Uterus (tissue), 4 donors: ENCODE data around the gene RASSF6. TPM values are rescaled to one million over a fixed set of nuclear protein-coding genes. Genes with fewer than 3 reads are reported as not detected.
A peak's percentile ranks its signal among the peaks of the same experiment; 100 is the strongest.

Experiments used
- DNase-seq, 2 donors: peaks; one replicate each; pipeline ENCODE4 v3.0.0-alpha.2; 2019 to 2020
- H3K27ac ChIP-seq, 2 donors: fragments of 200-600 bp; sonication (generic); 1 replicate in 1 of 2; 2 replicates in 1 of 2; pipeline ENCODE4 v1.5.1; 2016 to 2018
- H3K27me3 ChIP-seq, 2 donors: fragments of 200-600 bp; sonication (generic); one replicate each; pipeline ENCODE4 v1.5.1; 2018 to 2019; ENCODE audit warnings: control low read depth in 1 of 2
- H3K36me3 ChIP-seq, 2 donors: fragments of 200-600 bp; sonication (generic); one replicate each; pipeline ENCODE4 v1.5.1; 2019; ENCODE audit warnings: control low read depth in 1 of 2
- H3K4me1 ChIP-seq, 2 donors: fragments of 200-600 bp; sonication (generic); one replicate each; pipeline ENCODE4 v1.5.1; 2018 to 2019; ENCODE audit warnings: control low read depth in 1 of 2
- H3K4me3 ChIP-seq, 2 donors: fragments of 200-600 bp; sonication (generic); 1 replicate in 1 of 2; 2 replicates in 1 of 2; pipeline ENCODE4 v1.5.1; 2018 to 2019; ENCODE audit warnings: mild to moderate bottlenecking in 1 of 2
- H3K9me3 ChIP-seq, 2 donors: fragments of 200-600 bp; sonication (generic); one replicate each; pipeline ENCODE4 v1.5.1; 2019; ENCODE audit warnings: control low read depth in 1 of 2
- POLR2A ChIP-seq, 2 donors: fragments of 450-650 bp; IDR thresholded peaks; one replicate each; pipeline ENCODE4 v1.6.1; 2016; ENCODE audit warnings: antibody characterized with exemption in 2 of 2, mild to moderate bottlenecking in 1 of 2, moderate library complexity in 1 of 2
- intact Hi-C: fragments of 100-400 bp; cut with DNase I; formaldehyde crosslinking; loops from one replicate; pipeline ENCODE4 v1.15.1; 2023; ENCODE audit warnings: low total_unique reads
- total RNA-seq, 4 donors: library from RNA; depleted of rRNA in 3 of 4; stranded (reverse); fragments of >200 nt in 3 of 4; gene quantifications; one replicate each; pipeline versions ENCODE4 v1.1.0 to v1.2.4, GENCODE V29; 2014 to 2023
- TF ChIP-seq, protein P1 (sequence below), 4 experiments: fragments of 200-600 bp in 2 of 4; fragments of 450-650 bp in 2 of 4; sonication (generic) in 2 of 4; IDR thresholded peaks; one replicate each; pipeline ENCODE4 v1.5.1; 2016 to 2019; ENCODE audit warnings: antibody characterized with exemption in 4 of 4, mild to moderate bottlenecking in 2 of 4, moderate library complexity in 1 of 4
- donor health status: DM: yes; HTN: yes; CAD: no.

The RASSF6 gene
- total RNA-seq, 4 donors from 2014 or later = under 0.01 to 1.5 (median 0.06) TPM; not detected in 1

- DNase-seq = no peak
- TF ChIP-seq, protein P1, sequence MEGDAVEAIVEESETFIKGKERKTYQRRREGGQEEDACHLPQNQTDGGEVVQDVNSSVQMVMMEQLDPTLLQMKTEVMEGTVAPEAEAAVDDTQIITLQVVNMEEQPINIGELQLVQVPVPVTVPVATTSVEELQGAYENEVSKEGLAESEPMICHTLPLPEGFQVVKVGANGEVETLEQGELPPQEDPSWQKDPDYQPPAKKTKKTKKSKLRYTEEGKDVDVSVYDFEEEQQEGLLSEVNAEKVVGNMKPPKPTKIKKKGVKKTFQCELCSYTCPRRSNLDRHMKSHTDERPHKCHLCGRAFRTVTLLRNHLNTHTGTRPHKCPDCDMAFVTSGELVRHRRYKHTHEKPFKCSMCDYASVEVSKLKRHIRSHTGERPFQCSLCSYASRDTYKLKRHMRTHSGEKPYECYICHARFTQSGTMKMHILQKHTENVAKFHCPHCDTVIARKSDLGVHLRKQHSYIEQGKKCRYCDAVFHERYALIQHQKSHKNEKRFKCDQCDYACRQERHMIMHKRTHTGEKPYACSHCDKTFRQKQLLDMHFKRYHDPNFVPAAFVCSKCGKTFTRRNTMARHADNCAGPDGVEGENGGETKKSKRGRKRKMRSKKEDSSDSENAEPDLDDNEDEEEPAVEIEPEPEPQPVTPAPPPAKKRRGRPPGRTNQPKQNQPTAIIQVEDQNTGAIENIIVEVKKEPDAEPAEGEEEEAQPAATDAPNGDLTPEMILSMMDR (IDR thresholded peaks at IDR 0.05) = no peak
- TF ChIP-seq POLR2A (IDR thresholded peaks at IDR 0.05) = no peak
- intact Hi-C loops = no loop called here
- Histone ChIP-seq H3K27me3 (no peaks in the 10 kb centered on the region), H3K4me1 (no peaks in the 10 kb centered on the region), H3K36me3 (no peaks in the 10 kb centered on the region), H3K9me3 (no peaks in the 10 kb centered on the region), H3K4me3 (no peak overlapping the region), H3K27ac (no peak overlapping the region)
Observed at GRCh38 chr4:73663576-73663975, 43.3 kb upstream of the RASSF6 start.

GRCh38 chr4:73662709-73663546 lies 42.7 kb upstream of the RASSF6 start:
- Histone ChIP-seq H3K4me3 (no peak overlapping the region), H3K4me1 (no peaks in the 10 kb centered on the region), H3K36me3 (no peaks in the 10 kb centered on the region), H3K27ac (no peak overlapping the region), H3K9me3 (no peaks in the 10 kb centered on the region), H3K27me3 (no peaks in the 10 kb centered on the region)
- intact Hi-C loops = no loop called here
- TF ChIP-seq, protein P1 (IDR thresholded peaks at IDR 0.05) = peak; percentile 28 to 54 (median 40)
- TF ChIP-seq POLR2A (IDR thresholded peaks at IDR 0.05) = no peak
- DNase-seq = no peak

DNA sequence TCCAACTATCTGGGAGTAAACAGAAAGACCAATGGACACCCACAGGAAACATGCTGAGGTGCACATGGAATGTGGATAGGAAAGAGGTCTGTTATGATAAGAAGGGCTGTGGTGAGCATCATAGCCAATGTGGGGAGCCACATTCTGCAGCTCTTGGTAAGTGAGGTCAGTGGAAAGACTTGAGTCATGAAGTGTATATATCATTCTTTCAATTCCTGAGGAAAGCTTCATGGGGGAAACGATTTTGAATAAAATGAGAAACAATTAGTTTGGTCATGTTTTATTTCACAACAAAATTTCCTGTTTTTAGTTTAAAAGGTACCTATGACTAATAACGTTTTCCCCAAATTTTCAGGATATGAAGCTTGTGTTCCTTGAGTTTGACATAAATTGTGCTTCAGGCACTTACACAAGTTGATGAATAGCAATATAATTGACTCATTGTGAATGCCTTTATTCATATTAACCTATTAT lies 41.4 kb upstream of the RASSF6 start:
- Histone ChIP-seq H3K4me3 (no peak overlapping the region), H3K27ac (no peak overlapping the region), H3K36me3 (no peaks in the 10 kb centered on the region), H3K4me1 (no peaks in the 10 kb centered on the region), H3K9me3 (no peaks in the 10 kb centered on the region), H3K27me3 (no peaks in the 10 kb centered on the region)
- DNase-seq = no peak
- TF ChIP-seq, protein P1 (IDR thresholded peaks at IDR 0.05) = no peak
- no peak for TF ChIP-seq POLR2A (IDR thresholded peaks at IDR 0.05)
- intact Hi-C loops = no loop called here

DNA sequence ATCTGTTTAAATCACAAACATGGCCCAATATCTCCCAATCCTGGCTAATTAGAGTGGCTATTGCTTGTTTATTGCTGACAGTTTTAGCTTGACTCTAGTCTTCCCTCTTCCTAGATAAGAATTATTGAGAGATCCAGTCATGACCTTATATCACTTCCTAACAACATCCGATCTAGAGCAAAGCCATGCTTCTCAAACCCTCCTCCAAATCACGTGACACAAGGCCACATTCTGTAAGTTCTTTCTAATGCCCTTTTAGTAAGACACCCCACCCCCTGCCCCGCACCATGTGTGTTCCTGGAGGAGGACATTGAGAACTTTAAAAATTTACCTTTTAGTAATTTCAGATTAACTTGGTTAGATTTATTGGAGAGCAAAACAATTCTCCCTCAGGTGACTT lies 40.6 kb upstream of the RASSF6 start:
- DNase-seq = no peak
- H3K4me1 ChIP-seq = no peaks in the 10 kb centered on the region
- H3K27me3 ChIP-seq = no peaks in the 10 kb centered on the region
- no peak overlapping the region for H3K27ac ChIP-seq
- no peak overlapping the region for H3K4me3 ChIP-seq
- H3K36me3 ChIP-seq = no peaks in the 10 kb centered on the region
- no peaks in the 10 kb centered on the region for H3K9me3 ChIP-seq
- TF ChIP-seq POLR2A (IDR thresholded peaks at IDR 0.05) = no peak
- TF ChIP-seq, protein P1 (IDR thresholded peaks at IDR 0.05) = no peak
- intact Hi-C loops = no loop called here

- H3K27me3 ChIP-seq = no peaks in the 10 kb centered on the region
- TF ChIP-seq, protein P1 (IDR thresholded peaks at IDR 0.05) = peak in 3 of 4 experiments; percentile 22 to 51 (median 41)
- TF ChIP-seq POLR2A (IDR thresholded peaks at IDR 0.05) = no peak
- DNase-seq = no peak
Observed at GRCh38 chr4:73653695-73654106, 33.5 kb upstream of the RASSF6 start.

More at GRCh38 chr4:73653695-73654106, 33.5 kb upstream of the RASSF6 start:
- Histone ChIP-seq H3K36me3 (no peaks in the 10 kb centered on the region), H3K4me3 (no peak overlapping the region), H3K9me3 (no peaks in the 10 kb centered on the region), H3K4me1 (no peaks in the 10 kb centered on the region), H3K27ac (no peak overlapping the region)
- intact Hi-C loops = no loop called here
